Measurements from ENCODE around the gene TRPV2. TPM values are rescaled to one million over a fixed set of nuclear protein-coding genes. Genes with fewer than 3 reads are reported as not detected.
A peak's percentile ranks its signal among the peaks of the same experiment; 100 is the strongest.

TRPV2 gene
- total RNA-seq, 1 donor from 2014 or later, result 2.1 TPM

DNA sequence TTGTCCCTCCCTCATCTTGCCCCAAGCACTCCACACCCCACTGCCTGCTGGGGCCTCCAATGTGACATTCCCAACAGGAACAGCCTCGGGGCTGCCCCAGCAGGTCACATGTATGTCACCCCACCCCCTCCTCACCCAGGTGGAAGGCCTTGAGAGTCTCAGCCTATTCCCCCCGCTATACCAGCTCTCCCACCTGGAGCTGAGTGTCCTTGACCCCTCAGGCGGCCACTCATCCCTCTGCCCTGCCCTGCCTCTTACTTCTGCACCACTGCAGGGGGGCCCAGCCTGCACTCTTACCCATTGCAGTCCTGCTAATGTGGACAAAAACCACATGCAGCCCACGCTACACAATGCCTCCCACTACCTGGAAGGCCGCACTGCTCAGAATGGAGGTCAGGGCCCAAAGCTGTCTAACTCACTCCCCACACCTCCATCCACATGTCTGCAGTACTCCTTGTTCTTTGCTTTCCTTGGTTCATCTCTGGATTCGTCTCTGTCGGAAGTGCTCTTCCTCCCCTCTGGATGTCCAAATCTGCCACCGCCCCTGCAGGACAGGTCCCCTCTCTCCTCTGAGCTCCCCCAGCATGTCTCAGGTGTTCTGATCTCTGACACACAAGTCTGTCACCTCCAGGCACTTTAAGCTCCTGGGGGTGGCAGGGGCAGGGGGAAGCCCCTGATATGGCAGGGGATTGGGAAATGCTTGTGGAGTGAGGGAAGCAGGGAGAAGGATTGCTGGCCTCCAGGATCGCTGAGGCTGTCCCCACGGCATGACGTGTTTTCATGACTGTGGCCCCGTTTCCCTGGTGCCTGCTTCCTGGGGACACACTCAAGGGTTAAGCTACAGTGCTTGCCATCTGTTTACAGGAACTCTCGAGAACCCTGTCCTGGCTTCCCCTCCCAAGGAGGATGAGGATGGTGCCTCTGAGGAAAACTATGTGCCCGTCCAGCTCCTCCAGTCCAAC, 20.8 kb downstream of the TRPV2 start:
- TF ChIP-seq CTCF (IDR thresholded peaks at IDR 0.05; ENCODE audit: unreplicated experiment), result no peak
- H3K4me1 Mint-ChIP-seq, result peaks cover 23% of the 10 kb centered on the region
- DNase-seq (ENCODE audit: low spot score in 2 of 2, unreplicated experiment in 2 of 2), result no peak
- H3K27ac Mint-ChIP-seq, result no peak overlapping the region
- no peaks in the 10 kb centered on the region for H3K27me3 Mint-ChIP-seq (ENCODE audit: low read depth)
- H3K9me3 Mint-ChIP-seq, result no peaks in the 10 kb centered on the region
- H3K36me3 Mint-ChIP-seq, result peaks cover 7% of the 10 kb centered on the region
- no peak overlapping the region for H3K4me3 Mint-ChIP-seq

DNA sequence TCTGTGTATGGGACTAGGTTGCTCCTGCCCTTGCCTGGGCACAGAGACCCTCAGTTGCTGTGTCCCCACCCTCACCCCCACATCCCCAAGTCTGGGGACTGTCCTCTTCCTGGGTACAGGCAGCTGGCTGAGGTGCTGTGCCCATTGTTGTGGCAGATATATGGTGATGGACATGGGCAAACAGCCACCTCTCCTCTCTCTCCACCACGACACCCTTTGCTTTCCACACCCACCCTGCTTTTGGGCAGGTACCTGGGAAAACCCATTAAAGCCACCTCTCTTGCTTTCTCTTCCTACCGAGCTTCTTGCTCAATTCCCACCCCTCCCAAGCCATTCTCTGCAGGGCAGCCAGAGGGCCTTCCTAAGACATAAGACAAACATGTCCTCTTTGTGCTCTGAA, 21.7 kb downstream of the TRPV2 start:
- Mint-ChIP-seq H3K36me3 (peaks cover 10% of the 10 kb centered on the region), H3K27ac (no peak overlapping the region), H3K9me3 (no peaks in the 10 kb centered on the region), H3K4me3 (no peak overlapping the region), H3K4me1 (peaks cover 30% of the 10 kb centered on the region), H3K27me3 (ENCODE audit: low read depth) (no peaks in the 10 kb centered on the region)
- no peak for TF ChIP-seq CTCF (IDR thresholded peaks at IDR 0.05; ENCODE audit: unreplicated experiment)
- DNase-seq (ENCODE audit: low spot score in 2 of 2, unreplicated experiment in 2 of 2), result no peak

DNA sequence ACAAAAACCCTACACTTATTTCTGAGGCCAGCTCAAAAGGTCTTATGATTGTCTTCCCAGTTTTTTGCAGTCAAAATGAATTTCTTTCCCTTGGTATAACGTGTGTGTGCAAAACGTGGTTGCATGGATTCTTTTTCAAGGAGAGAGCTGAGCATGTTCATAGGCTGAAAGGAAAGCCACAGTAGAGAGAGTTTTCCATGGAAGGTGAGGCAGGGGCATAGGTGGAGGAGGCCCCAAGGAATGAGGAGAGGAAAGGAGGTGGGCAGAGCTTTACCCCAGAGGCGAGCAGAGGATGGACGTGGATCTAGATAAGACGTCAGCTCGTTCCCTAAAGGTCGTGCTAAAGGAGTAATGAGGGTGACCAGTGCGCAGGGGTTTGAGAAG, 22.8 kb downstream of the TRPV2 start:
- peak overlapping the region; percentile 97 for H3K4me3 Mint-ChIP-seq
- TF ChIP-seq CTCF (IDR thresholded peaks at IDR 0.05; ENCODE audit: unreplicated experiment), result no peak
- no peak for DNase-seq (ENCODE audit: low spot score in 2 of 2, unreplicated experiment in 2 of 2)
- H3K27me3 Mint-ChIP-seq (ENCODE audit: low read depth), result no peaks in the 10 kb centered on the region
- peak overlapping the region; percentile 89 for H3K27ac Mint-ChIP-seq
- H3K36me3 Mint-ChIP-seq, result peaks cover 17% of the 10 kb centered on the region
- H3K9me3 Mint-ChIP-seq, result no peaks in the 10 kb centered on the region
- peaks cover 37% of the 10 kb centered on the region for H3K4me1 Mint-ChIP-seq

GRCh38 chr17:16438557-16439302, 23.4 kb downstream of the TRPV2 start:
- Mint-ChIP-seq H3K27me3 (ENCODE audit: low read depth) (no peaks in the 10 kb centered on the region), H3K4me1 (peaks cover 37% of the 10 kb centered on the region), H3K9me3 (no peaks in the 10 kb centered on the region), H3K36me3 (peaks cover 17% of the 10 kb centered on the region), H3K4me3 (peak overlapping the region; percentile 97), H3K27ac (peak overlapping the region; percentile 89)
- no peak for TF ChIP-seq CTCF (IDR thresholded peaks at IDR 0.05; ENCODE audit: unreplicated experiment)
- DNase-seq (ENCODE audit: low spot score in 2 of 2, unreplicated experiment in 2 of 2), result peak; percentile 93 to 96

DNA sequence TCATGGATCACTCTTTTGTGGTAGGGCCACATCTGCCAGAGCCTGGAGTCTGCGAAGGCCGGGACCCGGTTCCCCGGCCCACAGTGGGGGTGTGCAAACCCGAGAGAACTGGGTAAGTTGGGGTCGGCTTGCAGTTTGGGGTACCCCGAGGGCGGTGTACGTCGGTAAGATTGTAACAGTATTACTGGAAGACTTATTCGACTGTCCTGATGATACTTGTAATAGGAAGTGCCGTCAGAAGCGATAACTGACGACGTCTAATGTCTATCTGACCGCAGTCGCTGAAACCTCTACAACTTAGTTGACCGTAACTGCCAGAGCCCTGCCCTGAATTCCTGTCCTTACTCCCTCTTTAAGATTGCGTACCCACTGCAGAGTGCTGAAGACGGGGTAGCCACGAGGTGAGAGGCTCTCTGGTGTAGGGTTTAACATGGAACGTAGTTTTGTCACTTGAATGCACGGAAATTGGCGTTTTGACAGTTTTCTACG, 24.0 kb downstream of the TRPV2 start:
- DNase-seq (ENCODE audit: low spot score in 2 of 2, unreplicated experiment in 2 of 2), result no peak
- TF ChIP-seq CTCF (IDR thresholded peaks at IDR 0.05; ENCODE audit: unreplicated experiment), result no peak
- no peaks in the 10 kb centered on the region for H3K27me3 Mint-ChIP-seq (ENCODE audit: low read depth)
- H3K36me3 Mint-ChIP-seq, result peaks cover 20% of the 10 kb centered on the region
- H3K4me1 Mint-ChIP-seq, result peaks cover 40% of the 10 kb centered on the region
- H3K27ac Mint-ChIP-seq, result peak overlapping the region; percentile 89
- no peaks in the 10 kb centered on the region for H3K9me3 Mint-ChIP-seq
- H3K4me3 Mint-ChIP-seq, result peak overlapping the region; percentile 97
